ENCODE data around the gene EPS8L2. TPM values are rescaled to one million over a fixed set of nuclear protein-coding genes. Genes with fewer than 3 reads are reported as not detected.
"Not testable (repeated sequence)": the region's sequence is repeated elsewhere in the genome, so short reads cannot be mapped to it uniquely, and the experiment has no call there.

Gene EPS8L2
- total RNA-seq, 4 donors from 2014 or later = 107 to 193 (median 140) TPM

- H3K4me1 ChIP-seq = no peaks in the 10 kb centered on the region
- 91% methylated on average over 13 of the region's 13 CpGs for WGBS
- H3K27ac ChIP-seq = no peak overlapping the region
- no peak for TF ChIP-seq POLR2AphosphoS5 (IDR thresholded peaks at IDR 0.05)
- TF ChIP-seq CTCF (IDR thresholded peaks at IDR 0.05) = no peak
- TF ChIP-seq POLR2A (IDR thresholded peaks at IDR 0.05) = no peak
- TF ChIP-seq EP300 (IDR thresholded peaks at IDR 0.05) = no peak
- DNase-seq (ENCODE audit: low spot score in 2 of 2) = no peak
- H3K27me3 ChIP-seq = no peaks in the 10 kb centered on the region
- H3K36me3 ChIP-seq = peaks cover 85% of the 10 kb centered on the region
- no peaks in the 10 kb centered on the region for H3K9me3 ChIP-seq
- H3K4me3 ChIP-seq = no peak overlapping the region
Observed at GRCh38 chr11:680970-681369, 25.1 kb upstream of the EPS8L2 start.

GRCh38 chr11:686451-687243 is 19.4 kb upstream of the EPS8L2 start:
- no peaks in the 10 kb centered on the region for H3K27me3 ChIP-seq
- DNase-seq (ENCODE audit: low spot score in 2 of 2) = peak in 1 of 2 donors; percentile 75
- 93% methylated on average over 30 of the region's 30 CpGs for WGBS
- no peak for TF ChIP-seq EP300 (IDR thresholded peaks at IDR 0.05)
- no peak for TF ChIP-seq POLR2AphosphoS5 (IDR thresholded peaks at IDR 0.05)
- TF ChIP-seq POLR2A (IDR thresholded peaks at IDR 0.05) = no peak
- no peak for TF ChIP-seq CTCF (IDR thresholded peaks at IDR 0.05)
- H3K9me3 ChIP-seq = no peaks in the 10 kb centered on the region
- H3K4me1 ChIP-seq = peaks cover 5% of the 10 kb centered on the region
- H3K27ac ChIP-seq = no peak overlapping the region
- H3K4me3 ChIP-seq = no peak overlapping the region
- H3K36me3 ChIP-seq = peaks cover 73% of the 10 kb centered on the region

DNA sequence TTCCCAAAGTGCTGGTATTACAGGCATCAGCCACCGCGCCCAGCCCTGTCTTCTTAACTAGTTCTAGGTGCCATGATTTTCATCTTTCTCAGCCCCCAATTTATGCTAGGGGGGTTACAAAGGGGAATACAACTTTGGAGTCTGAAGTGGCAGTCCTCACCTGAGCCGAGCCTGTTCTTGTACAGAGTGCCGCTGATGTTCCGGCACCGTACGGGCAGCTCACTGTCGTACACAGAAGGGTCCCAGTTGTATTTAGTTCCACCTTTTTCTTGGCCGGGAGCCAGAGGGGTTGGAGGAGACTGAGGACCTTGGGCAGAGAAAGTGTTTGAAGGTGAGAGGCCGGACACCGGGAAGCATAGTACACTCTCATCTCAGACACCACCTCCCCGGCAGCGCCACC is 18.3 kb upstream of the EPS8L2 start:
- WGBS = 92% methylated on average over 13 of the region's 13 CpGs
- no peaks in the 10 kb centered on the region for H3K9me3 ChIP-seq
- H3K27ac ChIP-seq = no peak overlapping the region
- no peak overlapping the region for H3K4me3 ChIP-seq
- H3K27me3 ChIP-seq = no peaks in the 10 kb centered on the region
- DNase-seq (ENCODE audit: low spot score in 2 of 2) = no peak
- TF ChIP-seq CTCF (IDR thresholded peaks at IDR 0.05) = no peak
- TF ChIP-seq EP300 (IDR thresholded peaks at IDR 0.05) = no peak
- TF ChIP-seq POLR2A (IDR thresholded peaks at IDR 0.05) = no peak
- no peak for TF ChIP-seq POLR2AphosphoS5 (IDR thresholded peaks at IDR 0.05)
- H3K36me3 ChIP-seq = peaks cover 64% of the 10 kb centered on the region
- peaks cover 14% of the 10 kb centered on the region for H3K4me1 ChIP-seq

- WGBS = 86% methylated on average over 9 of the region's 9 CpGs
- no peaks in the 10 kb centered on the region for H3K9me3 ChIP-seq
- TF ChIP-seq CTCF (IDR thresholded peaks at IDR 0.05) (no peak), POLR2A (IDR thresholded peaks at IDR 0.05) (no peak), POLR2AphosphoS5 (IDR thresholded peaks at IDR 0.05) (no peak)
- no peak for DNase-seq (ENCODE audit: low spot score in 2 of 2)
- no peaks in the 10 kb centered on the region for H3K27me3 ChIP-seq
- peaks cover 55% of the 10 kb centered on the region for H3K36me3 ChIP-seq
- H3K4me3 ChIP-seq = no peak overlapping the region
- peaks cover 23% of the 10 kb centered on the region for H3K4me1 ChIP-seq
- H3K27ac ChIP-seq = no peak overlapping the region
Observed at GRCh38 chr11:688681-689080, 17.4 kb upstream of the EPS8L2 start.

- Histone ChIP-seq H3K36me3 (peaks cover 46% of the 10 kb centered on the region), H3K27ac (no peak overlapping the region), H3K27me3 (no peaks in the 10 kb centered on the region), H3K4me1 (peaks cover 33% of the 10 kb centered on the region), H3K4me3 (no peak overlapping the region), H3K9me3 (no peaks in the 10 kb centered on the region)
- DNase-seq (ENCODE audit: low spot score in 2 of 2) = no peak
- 90% methylated on average over 5 of the region's 7 CpGs for WGBS
- no peak for TF ChIP-seq POLR2A (IDR thresholded peaks at IDR 0.05)
- TF ChIP-seq CTCF (IDR thresholded peaks at IDR 0.05) = no peak
- TF ChIP-seq EP300 (IDR thresholded peaks at IDR 0.05) = no peak
- TF ChIP-seq POLR2AphosphoS5 (IDR thresholded peaks at IDR 0.05) = no peak
Observed at GRCh38 chr11:689625-690024, 16.4 kb upstream of the EPS8L2 start.

- Histone ChIP-seq H3K36me3 (peaks cover 41% of the 10 kb centered on the region), H3K4me1 (peaks cover 34% of the 10 kb centered on the region)
- H3K27me3 ChIP-seq; H3K9me3 ChIP-seq; H3K4me3 ChIP-seq; DNase-seq (ENCODE audit: low spot score in 2 of 2); H3K27ac ChIP-seq: not testable (repeated sequence)
- 100% methylated on average over 3 of the region's 3 CpGs for WGBS
Observed at GRCh38 chr11:690244-690643, 15.8 kb upstream of the EPS8L2 start.

All from suprapubic skin (tissue), 4 donors.